Smooth muscle cell (in vitro differentiated cells): Measurements from ENCODE around the gene SLC25A15. TPM values are rescaled to one million over a fixed set of nuclear protein-coding genes. Genes with fewer than 3 reads are reported as not detected.

Source experiments
- DNase-seq: peaks from one replicate; lab custom pipeline; 2025; ENCODE audit not compliant: unreplicated experiment; lab: John Stamatoyannopoulos, UW
- H2AFZ ChIP-seq: fragments of 200-600 bp; sonication (generic); 2 replicates; pipeline ENCODE4 v1.6.0; 2016; ENCODE audit warnings: antibody characterized with exemption, low read depth, mild to moderate bottlenecking
- H3F3A ChIP-seq: fragments of 200-600 bp; sonication (generic); 2 replicates; pipeline ENCODE4 v1.6.0; 2017; ENCODE audit warnings: antibody characterized with exemption, low read depth
- H3K27ac ChIP-seq: fragments of 200-600 bp; sonication (generic); 2 replicates; pipeline ENCODE4 v1.5.1; 2016; ENCODE audit warnings: low read depth, mild to moderate bottlenecking
- H3K27me3 ChIP-seq: fragments of 200-600 bp; sonication (generic); 2 replicates; pipeline ENCODE4 v1.6.1; 2016; ENCODE audit warnings: low read depth, mild to moderate bottlenecking
- H3K36me3 ChIP-seq: fragments of 200-600 bp; sonication (generic); 2 replicates; pipeline ENCODE4 v1.5.1; 2016; ENCODE audit warnings: low read depth
- H3K4me1 ChIP-seq: fragments of 200-600 bp; sonication (generic); 2 replicates; pipeline ENCODE4 v1.5.1; 2016; ENCODE audit warnings: low read depth
- H3K4me2 ChIP-seq: fragments of 200-600 bp; sonication (generic); 2 replicates; pipeline ENCODE4 v1.6.0; 2016; ENCODE audit warnings: mild to moderate bottlenecking
- H3K4me3 ChIP-seq: fragments of 200-600 bp; sonication (generic); 2 replicates; pipeline ENCODE4 v1.5.1; 2016; ENCODE audit warnings: mild to moderate bottlenecking
- H3K79me2 ChIP-seq: fragments of 200-600 bp; sonication (generic); 2 replicates; pipeline ENCODE4 v1.6.0; 2016; ENCODE audit warnings: low read depth, mild to moderate bottlenecking
- H3K9ac ChIP-seq: fragments of 200-600 bp; sonication (generic); 2 replicates; pipeline ENCODE4 v1.6.0; 2016; ENCODE audit warnings: low read depth
- H3K9me3 ChIP-seq: fragments of 200-600 bp; sonication (generic); replicated peaks from 2 replicates; pipeline ENCODE4 v1.5.1; 2016; ENCODE audit warnings: low read depth
- H4K20me1 ChIP-seq: fragments of 200-600 bp; sonication (generic); 2 replicates; pipeline ENCODE4 v1.6.0; 2016; ENCODE audit warnings: low read depth
- WGBS: methylation state at CpG from one replicate; pipeline ENCODE4 v1.1.7; 2016; ENCODE audit warnings: low lambda C conversion rate; 5-methylcytosine and 5-hydroxymethylcytosine counted together
- polyA plus RNA-seq: library from polyadenylated mRNA; unstranded; fragments of >200 nt; fragmentation: Nextera tagmentation; extraction: Ambion mirVana; gene quantifications from 2 replicates; pipeline ENCODE4 v1.2.1, GENCODE V29; 2016
- total RNA-seq: library from RNA; depleted of rRNA; stranded (reverse); fragments of >200 nt; gene quantifications from 2 replicates; pipeline ENCODE4 v1.2.3, GENCODE V29; 2014
- TF ChIP-seq, protein P1 (sequence below): fragments of 200-600 bp; sonication (generic); IDR thresholded peaks from 2 replicates; pipeline ENCODE4 v1.5.1; 2017; ENCODE audit warnings: borderline replicate concordance, mild to moderate bottlenecking, antibody characterized with exemption; ENCODE audit not compliant: insufficient read depth, poor library complexity, severe bottlenecking

The SLC25A15 gene
- total and polyA plus RNA-seq, 2 experiments from 2014 or later, result 6.3 to 11.1 TPM

DNA sequence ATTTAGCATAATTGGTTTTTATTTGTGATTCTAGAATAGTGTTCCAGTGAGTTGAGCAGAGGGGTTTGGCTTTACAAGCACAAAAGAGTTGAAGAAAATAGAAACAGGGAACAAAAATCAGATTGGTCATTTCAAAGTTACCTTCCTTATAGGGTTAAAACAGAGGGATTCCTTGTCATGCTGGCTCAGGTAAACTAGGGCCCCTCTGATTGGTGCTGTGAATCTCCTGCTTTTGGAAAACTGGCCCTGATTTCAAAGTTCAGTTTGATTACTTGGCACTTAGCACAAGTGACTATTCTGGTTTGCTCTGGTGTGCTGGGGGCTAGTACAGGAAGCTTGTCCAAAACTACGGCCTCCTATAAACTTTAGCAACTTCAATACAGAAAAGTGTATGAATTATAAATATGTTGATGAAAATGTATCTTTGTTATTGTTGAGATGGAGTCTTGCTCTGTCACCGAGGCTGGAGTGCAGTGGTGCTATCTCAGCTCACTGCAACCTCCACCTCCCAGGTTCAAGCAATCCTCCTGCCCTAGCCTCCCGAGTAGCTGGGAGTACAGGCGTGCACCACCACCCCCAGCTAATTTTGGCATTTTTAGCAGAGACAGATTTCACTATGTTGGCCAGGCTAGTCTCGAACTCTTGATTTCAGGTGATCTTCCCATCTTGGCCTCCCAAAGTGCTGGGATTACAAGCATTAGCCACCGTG lies 16.5 kb upstream of the SLC25A15 start:
- no peak overlapping the region for H3K9ac ChIP-seq
- H3K4me3 ChIP-seq, result no peak overlapping the region
- 96% methylated on average over 6 of the region's 6 CpGs for WGBS

GRCh38 chr13:40774672-40775071 lies 14.7 kb upstream of the SLC25A15 start:
- TF ChIP-seq, protein P1, sequence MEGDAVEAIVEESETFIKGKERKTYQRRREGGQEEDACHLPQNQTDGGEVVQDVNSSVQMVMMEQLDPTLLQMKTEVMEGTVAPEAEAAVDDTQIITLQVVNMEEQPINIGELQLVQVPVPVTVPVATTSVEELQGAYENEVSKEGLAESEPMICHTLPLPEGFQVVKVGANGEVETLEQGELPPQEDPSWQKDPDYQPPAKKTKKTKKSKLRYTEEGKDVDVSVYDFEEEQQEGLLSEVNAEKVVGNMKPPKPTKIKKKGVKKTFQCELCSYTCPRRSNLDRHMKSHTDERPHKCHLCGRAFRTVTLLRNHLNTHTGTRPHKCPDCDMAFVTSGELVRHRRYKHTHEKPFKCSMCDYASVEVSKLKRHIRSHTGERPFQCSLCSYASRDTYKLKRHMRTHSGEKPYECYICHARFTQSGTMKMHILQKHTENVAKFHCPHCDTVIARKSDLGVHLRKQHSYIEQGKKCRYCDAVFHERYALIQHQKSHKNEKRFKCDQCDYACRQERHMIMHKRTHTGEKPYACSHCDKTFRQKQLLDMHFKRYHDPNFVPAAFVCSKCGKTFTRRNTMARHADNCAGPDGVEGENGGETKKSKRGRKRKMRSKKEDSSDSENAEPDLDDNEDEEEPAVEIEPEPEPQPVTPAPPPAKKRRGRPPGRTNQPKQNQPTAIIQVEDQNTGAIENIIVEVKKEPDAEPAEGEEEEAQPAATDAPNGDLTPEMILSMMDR, result no peak
- H3K9ac ChIP-seq, result no peak overlapping the region
- H3K4me1 ChIP-seq, result peaks cover 8% of the 10 kb centered on the region
- H3K27me3 ChIP-seq, result no peaks in the 10 kb centered on the region
- DNase-seq, result no peak
- H2AFZ ChIP-seq, result no peak overlapping the region
- no peak overlapping the region for H3K27ac ChIP-seq
- H3K4me2 ChIP-seq, result no peak overlapping the region
- H3K4me3 ChIP-seq, result no peak overlapping the region
- H3K9me3 ChIP-seq, result no peaks in the 10 kb centered on the region
- no peaks in the 10 kb centered on the region for H4K20me1 ChIP-seq
- peaks cover 9% of the 10 kb centered on the region for H3K79me2 ChIP-seq
- WGBS, result 50% methylated on average over 6 of the region's 6 CpGs
- no peaks in the 10 kb centered on the region for H3K36me3 ChIP-seq
- H3F3A ChIP-seq, result no peaks in the 10 kb centered on the region

More for the DNA sequence above, 16.5 kb upstream of the SLC25A15 start:
- H3K36me3 ChIP-seq, result no peaks in the 10 kb centered on the region
- H4K20me1 ChIP-seq, result no peaks in the 10 kb centered on the region
- H3K27me3 ChIP-seq, result no peaks in the 10 kb centered on the region
- H3F3A ChIP-seq, result no peaks in the 10 kb centered on the region
- H3K9me3 ChIP-seq, result no peaks in the 10 kb centered on the region
- no peak overlapping the region for H3K4me2 ChIP-seq
- no peak overlapping the region for H2AFZ ChIP-seq
- no peak overlapping the region for H3K27ac ChIP-seq
- TF ChIP-seq, protein P1, result no peak
- no peak for DNase-seq
- H3K79me2 ChIP-seq, result peaks cover 15% of the 10 kb centered on the region
- peaks cover 9% of the 10 kb centered on the region for H3K4me1 ChIP-seq

DNA sequence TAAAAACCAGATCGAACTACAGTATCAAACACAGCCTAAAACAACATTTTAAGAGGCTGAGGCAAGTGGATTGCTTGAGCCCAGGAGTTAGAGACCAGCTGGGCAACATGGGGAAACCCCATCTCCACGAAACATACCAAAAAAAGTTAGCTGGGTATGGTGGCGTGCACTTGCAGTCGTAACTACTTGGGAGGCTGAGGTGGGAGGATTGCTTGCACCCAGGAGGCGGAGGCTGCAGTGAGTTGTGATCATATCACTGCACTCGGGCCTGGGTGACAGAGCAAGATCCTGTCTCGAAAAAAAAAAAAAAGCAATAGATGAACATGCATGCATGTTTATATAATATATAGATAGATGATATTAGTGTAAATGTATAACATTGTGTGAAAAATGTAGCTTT lies 13.2 kb upstream of the SLC25A15 start:
- Histone ChIP-seq H3K36me3 (no peaks in the 10 kb centered on the region), H3K27me3 (no peaks in the 10 kb centered on the region), H3K27ac (no peak overlapping the region), H4K20me1 (no peaks in the 10 kb centered on the region), H3K4me3 (no peak overlapping the region), H2AFZ (no peak overlapping the region), H3K4me1 (no peaks in the 10 kb centered on the region), H3F3A (no peaks in the 10 kb centered on the region), H3K9ac (no peak overlapping the region), H3K79me2 (no peaks in the 10 kb centered on the region), H3K9me3 (no peaks in the 10 kb centered on the region), H3K4me2 (no peak overlapping the region)
- 88% methylated on average over 7 of the region's 7 CpGs for WGBS
- no peak for DNase-seq
- TF ChIP-seq, protein P1, result no peak

DNA sequence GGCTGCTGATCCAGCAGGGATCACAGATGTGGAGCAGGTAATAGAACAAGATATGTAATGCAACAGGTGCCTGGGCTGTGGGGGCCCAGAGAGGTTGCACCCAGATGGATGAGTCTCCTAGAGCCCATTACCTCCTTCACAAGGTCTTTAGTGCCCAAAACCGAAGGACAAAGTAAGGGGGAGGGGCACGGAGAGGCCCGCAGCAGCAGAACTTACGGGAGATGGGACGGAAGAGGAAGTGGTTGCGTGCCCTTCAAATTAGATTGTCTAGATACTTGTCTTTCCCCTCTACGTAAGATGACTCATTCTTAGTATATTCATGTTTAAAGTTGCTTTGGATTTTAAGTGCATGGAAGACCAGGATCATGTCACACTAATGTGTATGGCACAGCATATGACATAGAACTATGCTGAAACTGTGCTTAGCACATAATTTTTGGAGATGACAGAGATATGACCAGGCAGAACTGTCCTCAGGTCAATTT lies 12.7 kb upstream of the SLC25A15 start:
- peak overlapping the region; percentile 80 for H3K4me2 ChIP-seq
- TF ChIP-seq, protein P1, result no peak

More for the DNA sequence above, 12.7 kb upstream of the SLC25A15 start:
- no peaks in the 10 kb centered on the region for H3F3A ChIP-seq
- DNase-seq, result no peak
- no peaks in the 10 kb centered on the region for H3K36me3 ChIP-seq
- H3K4me1 ChIP-seq, result no peaks in the 10 kb centered on the region
- H3K9me3 ChIP-seq, result no peaks in the 10 kb centered on the region
- H2AFZ ChIP-seq, result peak overlapping the region; percentile 6
- no peak overlapping the region for H3K27ac ChIP-seq
- H3K27me3 ChIP-seq, result no peaks in the 10 kb centered on the region
- H4K20me1 ChIP-seq, result no peaks in the 10 kb centered on the region
- no peaks in the 10 kb centered on the region for H3K79me2 ChIP-seq
- 28% methylated on average over 7 of the region's 7 CpGs for WGBS
- H3K9ac ChIP-seq, result no peak overlapping the region
- no peak overlapping the region for H3K4me3 ChIP-seq
